Measurements from ENCODE around the gene PSMB9. TPM values are rescaled to one million over a fixed set of nuclear protein-coding genes. Genes with fewer than 3 reads are reported as not detected.

Gene PSMB9
- total and polyA plus RNA-seq, 8 donors, result 5.4 to 107 (median 13.5) TPM

- peaks cover 12 to 54% (median 48%) of the 10 kb centered on the region in 4 donors for H3K36me3 ChIP-seq
- intact Hi-C loops (cut with DNase I; ENCODE audit: low total_unique reads), result no loop called here
- no peaks in the 10 kb centered on the region for H3K9me3 ChIP-seq
- no peak for TF ChIP-seq EP300 (IDR thresholded peaks at IDR 0.05)
- TF ChIP-seq POLR2AphosphoS5 (IDR thresholded peaks at IDR 0.05), result no peak
- no peak for TF ChIP-seq POLR2A (IDR thresholded peaks at IDR 0.05)
- TF ChIP-seq, protein P1, sequence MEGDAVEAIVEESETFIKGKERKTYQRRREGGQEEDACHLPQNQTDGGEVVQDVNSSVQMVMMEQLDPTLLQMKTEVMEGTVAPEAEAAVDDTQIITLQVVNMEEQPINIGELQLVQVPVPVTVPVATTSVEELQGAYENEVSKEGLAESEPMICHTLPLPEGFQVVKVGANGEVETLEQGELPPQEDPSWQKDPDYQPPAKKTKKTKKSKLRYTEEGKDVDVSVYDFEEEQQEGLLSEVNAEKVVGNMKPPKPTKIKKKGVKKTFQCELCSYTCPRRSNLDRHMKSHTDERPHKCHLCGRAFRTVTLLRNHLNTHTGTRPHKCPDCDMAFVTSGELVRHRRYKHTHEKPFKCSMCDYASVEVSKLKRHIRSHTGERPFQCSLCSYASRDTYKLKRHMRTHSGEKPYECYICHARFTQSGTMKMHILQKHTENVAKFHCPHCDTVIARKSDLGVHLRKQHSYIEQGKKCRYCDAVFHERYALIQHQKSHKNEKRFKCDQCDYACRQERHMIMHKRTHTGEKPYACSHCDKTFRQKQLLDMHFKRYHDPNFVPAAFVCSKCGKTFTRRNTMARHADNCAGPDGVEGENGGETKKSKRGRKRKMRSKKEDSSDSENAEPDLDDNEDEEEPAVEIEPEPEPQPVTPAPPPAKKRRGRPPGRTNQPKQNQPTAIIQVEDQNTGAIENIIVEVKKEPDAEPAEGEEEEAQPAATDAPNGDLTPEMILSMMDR (IDR thresholded peaks at IDR 0.05), result no peak
- no peaks in the 10 kb centered on the region for H3K27me3 ChIP-seq
- 71 to 86% (median 75%) methylated on average over 8 of the region's 8 CpGs for WGBS, 5 donors
- peaks cover 22 to 62% (median 48%) of the 10 kb centered on the region in 4 donors for H3K4me1 ChIP-seq
- no peak for DNase-seq
- H3K27ac ChIP-seq, result peak overlapping the region in 3 of 5 donors; percentile 93 to 99 (median 96)
- peak overlapping the region in 3 of 4 donors; percentile 61 to 80 (median 73) for H3K4me3 ChIP-seq
These were observed 11.3 kb upstream of the PSMB9 start for GRCh38 chr6:32842690-32843089.

DNA sequence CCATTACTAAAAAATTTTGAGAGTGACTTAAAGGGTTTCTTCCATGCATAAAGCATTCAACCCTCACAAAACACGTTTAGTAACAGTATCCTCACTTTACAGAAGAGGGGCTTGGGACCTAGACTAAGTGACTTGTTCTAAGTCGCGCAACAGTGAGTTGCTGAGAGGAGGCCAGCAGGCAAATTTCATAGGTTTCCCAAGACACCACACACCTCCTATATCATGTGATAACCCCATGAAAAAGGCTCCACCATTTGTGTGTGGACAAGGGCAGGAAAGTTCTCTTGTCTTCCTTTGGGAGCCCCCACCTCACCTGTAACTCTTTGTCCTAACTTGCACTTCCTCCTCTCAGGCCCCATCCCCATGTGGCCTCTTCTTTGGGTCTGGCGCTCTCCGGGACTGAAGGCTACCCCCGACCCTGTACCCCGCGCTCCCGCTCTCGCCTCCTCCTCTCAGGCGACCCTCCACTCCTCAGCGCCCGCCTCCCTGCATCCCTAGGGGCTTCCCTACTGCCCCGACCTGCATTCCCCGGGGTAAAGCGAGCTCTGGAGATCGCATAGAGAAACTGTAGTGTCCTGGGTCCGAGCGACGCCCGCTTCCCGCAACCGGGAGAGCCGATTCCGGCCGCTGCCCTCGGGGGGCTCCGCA, 10.5 kb upstream of the PSMB9 start:
- peaks cover 19 to 66% (median 47%) of the 10 kb centered on the region in 4 donors for H3K4me1 ChIP-seq
- WGBS, 5 donors, result 5 to 9% (median 6%) methylated on average over 14 to 28 of the region's 28 CpGs
- H3K27ac ChIP-seq, result peak overlapping the region; percentile 89 to 99 (median 96)
- H3K4me3 ChIP-seq, result peak overlapping the region; percentile 61 to 80 (median 70)
- H3K9me3 ChIP-seq, result no peaks in the 10 kb centered on the region
- H3K36me3 ChIP-seq, result peaks cover 20 to 62% (median 55%) of the 10 kb centered on the region in 4 donors
- intact Hi-C loops (cut with DNase I; ENCODE audit: low total_unique reads), result no loop called here
- no peak for TF ChIP-seq EP300 (IDR thresholded peaks at IDR 0.05)
- TF ChIP-seq POLR2A (IDR thresholded peaks at IDR 0.05), result no peak
- TF ChIP-seq POLR2AphosphoS5 (IDR thresholded peaks at IDR 0.05), result no peak
- TF ChIP-seq, protein P1 (IDR thresholded peaks at IDR 0.05), result no peak
- no peak for DNase-seq
- H3K27me3 ChIP-seq, result no peaks in the 10 kb centered on the region

DNA sequence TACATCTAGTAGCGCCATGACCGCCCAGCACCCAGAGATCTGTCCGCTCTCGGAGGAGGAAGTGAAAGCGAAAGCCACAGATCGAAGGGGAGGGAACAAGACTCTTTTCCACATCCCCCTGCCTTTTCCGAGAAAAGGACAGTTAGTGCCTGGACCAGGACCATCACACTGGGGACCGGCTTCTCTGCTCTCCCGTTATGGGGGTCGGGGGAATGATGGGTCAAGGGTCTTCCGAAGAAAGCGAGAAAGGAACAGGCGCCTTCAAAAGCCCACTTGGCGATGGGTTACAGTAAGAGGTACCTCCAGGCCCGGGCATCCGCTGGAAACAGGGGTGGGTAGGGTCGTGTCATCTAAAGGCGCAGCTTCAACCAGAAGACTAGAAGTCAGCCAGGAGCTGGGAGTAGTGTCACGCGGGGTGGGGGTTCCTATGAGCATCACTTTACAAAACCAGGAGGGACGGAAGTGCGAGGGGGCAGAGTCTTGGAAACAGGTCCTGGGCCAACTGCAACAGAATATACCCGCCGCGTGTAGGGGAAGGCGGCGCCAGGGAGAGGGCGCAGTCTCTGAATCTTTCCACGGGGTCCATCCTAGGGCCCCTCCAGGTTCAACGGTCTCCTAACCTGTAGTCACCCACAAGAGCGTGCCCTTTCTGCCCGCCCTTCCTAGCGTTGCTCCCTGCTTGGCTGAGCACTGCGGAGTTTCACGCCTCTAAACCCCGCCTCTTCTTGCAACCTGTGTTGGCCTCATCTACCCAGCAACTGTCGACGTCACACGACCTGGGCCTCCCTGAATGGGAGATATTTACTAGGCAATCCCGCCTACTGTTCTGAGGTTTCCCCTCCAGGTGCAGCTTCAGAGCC, 9.8 kb upstream of the PSMB9 start, which contains the start of gene PSMB8:
TSS of gene PSMB8 (minus strand) at position 69 of the 860 bp plus-strand sequence. CDS start at position 18, 51 bp downstream.
- TF ChIP-seq POLR2AphosphoS5 (IDR thresholded peaks at IDR 0.05) (peak; percentile 84 to 99 (median 98)), POLR2A (IDR thresholded peaks at IDR 0.05) (peak in 2 of 4 donors; percentile 36 to 45), EP300 (IDR thresholded peaks at IDR 0.05) (no peak)
- TF ChIP-seq, protein P1 (IDR thresholded peaks at IDR 0.05), result peak in 1 of 7 experiments; percentile 27
- no peaks in the 10 kb centered on the region for H3K9me3 ChIP-seq
- H3K27me3 ChIP-seq, result no peaks in the 10 kb centered on the region
- intact Hi-C loops (cut with DNase I; ENCODE audit: low total_unique reads), result no loop called here
- peak within 1 kb of the TSS; percentile 89 to 99 (median 96) for H3K27ac ChIP-seq
- peak within 1 kb of the TSS; percentile 61 to 80 (median 70) for H3K4me3 ChIP-seq
- WGBS, 5 donors, result 0 to 1% (median 0%) methylated on average over 32 to 40 of the region's 40 CpGs
- peak; percentile 98 to 99 for DNase-seq
- peaks cover 19 to 67% (median 47%) of the 10 kb centered on the region in 4 donors for H3K4me1 ChIP-seq
- peaks cover 24 to 70% (median 63%) of the 10 kb centered on the region in 4 donors for H3K36me3 ChIP-seq

- Histone ChIP-seq H3K4me3 (peak overlapping the region; percentile 61 to 80 (median 70)), H3K27me3 (no peaks in the 10 kb centered on the region), H3K9me3 (no peaks in the 10 kb centered on the region), H3K36me3 (peaks cover 25 to 77% (median 70%) of the 10 kb centered on the region in 4 donors), H3K27ac (peak overlapping the region; percentile 79 to 99 (median 96)), H3K4me1 (peaks cover 19 to 65% (median 47%) of the 10 kb centered on the region in 4 donors)
- TF ChIP-seq, protein P1 (IDR thresholded peaks at IDR 0.05), result no peak
- peak in 2 of 3 donors; percentile 59 to 72 for TF ChIP-seq POLR2AphosphoS5 (IDR thresholded peaks at IDR 0.05)
- no peak for TF ChIP-seq POLR2A (IDR thresholded peaks at IDR 0.05)
- intact Hi-C loops (cut with DNase I; ENCODE audit: low total_unique reads), result no loop called here
- no peak for DNase-seq
- 19 to 25% (median 22%) methylated on average over 19 of the region's 19 CpGs for WGBS, 5 donors
These were observed 9.1 kb upstream of the PSMB9 start for GRCh38 chr6:32844839-32845383.
